Stimulated activated CD8-positive, alpha-beta memory T cell treated with anti-CD3 and anti-CD28 coated beads, Interleukin-4, amount 100 ng/mL, for 1 hour (primary cell): Measurements from ENCODE around the gene HIVEP2.

Source experiments
- DNase-seq, 2 donors: peaks; one replicate each; pipeline ENCODE4 v3.0.0-alpha.2; 2020; ENCODE audit warnings: low read depth in 2 of 2, low spot score in 1 of 2

HIVEP2 gene

GRCh38 chr6:142744836-142745235 lies 200.1 kb downstream of the HIVEP2 start:
- DNase-seq = no peak

GRCh38 chr6:142740449-142740848 lies 204.5 kb downstream of the HIVEP2 start:
- no peak for DNase-seq

- DNase-seq = no peak
Measured at GRCh38 chr6:142738731-142739130, 206.2 kb downstream of the HIVEP2 start.

- DNase-seq = no peak
Measured at GRCh38 chr6:142738035-142738396, 207.0 kb downstream of the HIVEP2 start.

GRCh38 chr6:142737368-142738034 lies 207.5 kb downstream of the HIVEP2 start:
- DNase-seq = no peak

- no peak for DNase-seq
Measured at GRCh38 chr6:142735204-142735603, 209.8 kb downstream of the HIVEP2 start.

- DNase-seq = no peak
Measured at GRCh38 chr6:142732790-142733189, 212.2 kb downstream of the HIVEP2 start.

GRCh38 chr6:142731611-142732010 lies 213.4 kb downstream of the HIVEP2 start:
- no peak for DNase-seq

- DNase-seq = no peak
Measured at GRCh38 chr6:142729618-142730017, 215.4 kb downstream of the HIVEP2 start.

GRCh38 chr6:142728910-142729481 lies 216.0 kb downstream of the HIVEP2 start:
- no peak for DNase-seq

- DNase-seq = no peak
Measured at GRCh38 chr6:142728364-142728763, 216.6 kb downstream of the HIVEP2 start.

GRCh38 chr6:142726616-142727015 lies 218.4 kb downstream of the HIVEP2 start:
- no peak for DNase-seq

GRCh38 chr6:142725024-142725770 lies 219.8 kb downstream of the HIVEP2 start:
- no peak for DNase-seq

- no peak for DNase-seq
Measured at GRCh38 chr6:142722841-142723240, 222.1 kb downstream of the HIVEP2 start.

- DNase-seq = no peak
Measured at GRCh38 chr6:142722012-142722411, 223.0 kb downstream of the HIVEP2 start.

GRCh38 chr6:142721215-142721920 lies 223.6 kb downstream of the HIVEP2 start:
- DNase-seq = no peak

- no peak for DNase-seq
Measured at GRCh38 chr6:142718667-142719191, 226.2 kb downstream of the HIVEP2 start.

GRCh38 chr6:142716097-142716496 lies 228.9 kb downstream of the HIVEP2 start:
- no peak for DNase-seq

- DNase-seq = no peak
Measured at GRCh38 chr6:142714951-142715785, 229.8 kb downstream of the HIVEP2 start.

- no peak for DNase-seq
Measured at GRCh38 chr6:142713959-142714358, 231.0 kb downstream of the HIVEP2 start.

GRCh38 chr6:142712231-142712630 lies 232.7 kb downstream of the HIVEP2 start:
- DNase-seq = no peak
